ENCODE results near the gene MAP3K21.
A peak's percentile ranks its signal among the peaks of the same experiment; 100 is the strongest.

The MAP3K21 gene

GRCh38 chr1:233355841-233356704, 28.5 kb downstream of the MAP3K21 start:
- Histone ChIP-seq H3K36me3 (ENCODE audit: control insufficient read depth in 1 of 2, insufficient read depth in 2 of 2, low read length in 2 of 2) (no peaks in the 10 kb centered on the region), H2BK120ac (ENCODE audit: insufficient read depth, low read length, poor library complexity) (no peak overlapping the region), H3K79me1 (ENCODE audit: low read length) (no peaks in the 10 kb centered on the region), H4K91ac (ENCODE audit: low read depth, low read length) (no peak overlapping the region), H3K14ac (ENCODE audit: low read length) (no peak overlapping the region), H2BK12ac (ENCODE audit: low read length) (no peak overlapping the region), H3K4me1 (ENCODE audit: control insufficient read depth in 1 of 2, insufficient read depth in 2 of 2, low read length in 2 of 2) (no peaks in the 10 kb centered on the region), H3K79me2 (ENCODE audit: control insufficient read depth, insufficient read depth, low read length, poor library complexity) (no peaks in the 10 kb centered on the region), H3K4me3 (ENCODE audit: low read depth, low read length) (no peak overlapping the region), H3K18ac (ENCODE audit: low read length) (no peak overlapping the region), H2AK5ac (ENCODE audit: low read length) (no peak overlapping the region), H2AFZ (ENCODE audit: insufficient read depth, low read length, poor library complexity) (no peak overlapping the region), H4K12ac (ENCODE audit: low read depth, low read length) (no peak overlapping the region), H3K4ac (ENCODE audit: low read depth, low read length) (no peak overlapping the region), H3K27ac (ENCODE audit: low read depth, low read length) (no peak overlapping the region), H3K27me3 (ENCODE audit: insufficient read depth, low read length) (no peaks in the 10 kb centered on the region), H4K8ac (ENCODE audit: low read depth, low read length) (no peak overlapping the region), H3K9me3 (ENCODE audit: insufficient read depth, low read depth, low read length) (no peaks in the 10 kb centered on the region), H3K4me2 (ENCODE audit: low read length) (no peak overlapping the region), H3K9ac (ENCODE audit: low read length) (no peak overlapping the region), H3K23ac (ENCODE audit: low read length) (no peak overlapping the region), H2BK5ac (ENCODE audit: low read depth, low read length, poor library complexity) (no peak overlapping the region)
- DNase-seq: peak in 1 of 2 donors; percentile 4
- WGBS (ENCODE audit: extremely low coverage, insufficient coverage, insufficient read length): no CpG with 5 or more reads among the region's 8 CpGs

DNA sequence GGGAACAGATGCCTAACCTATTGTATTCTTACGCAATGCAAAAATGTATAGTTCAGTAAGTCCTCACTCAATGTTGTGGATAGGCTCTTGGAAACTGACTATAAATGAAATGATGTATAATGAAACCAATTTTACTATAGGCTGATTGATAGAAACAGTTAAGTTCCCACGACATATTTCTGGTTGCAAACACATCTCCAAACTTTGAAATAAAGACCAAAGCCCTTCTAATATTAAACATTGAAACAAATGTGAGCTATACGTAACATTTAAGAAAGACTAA, 29.1 kb downstream of the MAP3K21 start:
- Histone ChIP-seq H3K79me2 (ENCODE audit: control insufficient read depth, insufficient read depth, low read length, poor library complexity) (no peaks in the 10 kb centered on the region), H3K4me1 (ENCODE audit: control insufficient read depth in 1 of 2, insufficient read depth in 2 of 2, low read length in 2 of 2) (no peaks in the 10 kb centered on the region), H3K27me3 (ENCODE audit: insufficient read depth, low read length) (no peaks in the 10 kb centered on the region), H2BK12ac (ENCODE audit: low read length) (no peak overlapping the region), H3K36me3 (ENCODE audit: control insufficient read depth in 1 of 2, insufficient read depth in 2 of 2, low read length in 2 of 2) (no peaks in the 10 kb centered on the region), H2AK5ac (ENCODE audit: low read length) (no peak overlapping the region), H3K4me3 (ENCODE audit: low read depth, low read length) (no peak overlapping the region), H2BK120ac (ENCODE audit: insufficient read depth, low read length, poor library complexity) (no peak overlapping the region), H3K23ac (ENCODE audit: low read length) (no peak overlapping the region), H2AFZ (ENCODE audit: insufficient read depth, low read length, poor library complexity) (no peak overlapping the region), H3K27ac (ENCODE audit: low read depth, low read length) (no peak overlapping the region), H3K4me2 (ENCODE audit: low read length) (no peak overlapping the region), H3K9me3 (ENCODE audit: insufficient read depth, low read depth, low read length) (no peaks in the 10 kb centered on the region), H3K14ac (ENCODE audit: low read length) (no peak overlapping the region), H3K79me1 (ENCODE audit: low read length) (no peaks in the 10 kb centered on the region), H4K8ac (ENCODE audit: low read depth, low read length) (no peak overlapping the region), H4K91ac (ENCODE audit: low read depth, low read length) (no peak overlapping the region), H3K9ac (ENCODE audit: low read length) (no peak overlapping the region), H3K18ac (ENCODE audit: low read length) (no peak overlapping the region), H3K4ac (ENCODE audit: low read depth, low read length) (no peak overlapping the region), H2BK5ac (ENCODE audit: low read depth, low read length, poor library complexity) (no peak overlapping the region), H4K12ac (ENCODE audit: low read depth, low read length) (no peak overlapping the region)
- WGBS (ENCODE audit: extremely low coverage, insufficient coverage, insufficient read length): no CpG with 5 or more reads among the region's 3 CpGs
- no peak for DNase-seq

DNA sequence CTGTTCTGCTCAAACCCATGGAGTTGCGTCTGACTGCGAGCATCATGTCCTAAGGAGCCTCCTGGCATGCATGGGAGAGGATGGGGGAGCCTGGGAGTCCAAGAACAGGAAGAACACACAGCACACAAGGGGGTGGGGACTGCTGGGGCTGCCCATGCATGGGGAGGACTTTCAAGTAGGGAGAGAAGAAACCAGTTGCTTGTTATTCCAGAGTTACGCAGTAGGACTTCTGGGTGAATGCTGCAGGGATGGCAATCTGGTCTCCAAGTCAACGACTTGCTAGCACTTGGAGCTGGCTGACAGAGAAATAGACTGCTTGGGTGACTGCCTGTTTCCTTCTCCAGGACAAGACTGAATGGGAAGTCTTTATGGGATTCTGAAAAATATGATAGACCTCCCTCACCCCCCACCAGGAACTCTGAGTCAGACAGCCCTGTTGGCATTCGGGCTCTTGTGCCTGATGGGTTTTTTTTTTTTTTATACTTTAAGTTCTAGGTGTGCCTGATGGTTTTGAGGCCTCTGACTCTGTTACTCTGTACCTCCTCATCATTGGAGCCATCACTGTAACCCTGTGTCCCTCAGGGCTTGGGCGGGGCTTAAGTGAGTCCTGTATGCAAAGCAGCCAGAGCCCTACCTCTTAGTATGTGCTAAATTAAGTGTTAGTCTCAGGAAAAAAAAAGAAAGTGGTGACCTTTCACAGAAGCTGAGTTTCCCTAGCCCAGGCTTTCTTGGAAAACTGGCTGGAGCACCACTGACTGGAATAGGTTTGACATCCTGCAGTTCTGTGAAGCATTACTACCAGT, 30.3 kb downstream of the MAP3K21 start:
- no peak overlapping the region for H2BK120ac ChIP-seq (ENCODE audit: insufficient read depth, low read length, poor library complexity)
- no peaks in the 10 kb centered on the region for H3K27me3 ChIP-seq (ENCODE audit: insufficient read depth, low read length)
- no peak overlapping the region for H4K8ac ChIP-seq (ENCODE audit: low read depth, low read length)
- H3K4me1 ChIP-seq (ENCODE audit: control insufficient read depth in 1 of 2, insufficient read depth in 2 of 2, low read length in 2 of 2): no peaks in the 10 kb centered on the region
- no peak overlapping the region for H3K4me2 ChIP-seq (ENCODE audit: low read length)
- H3K4me3 ChIP-seq (ENCODE audit: low read depth, low read length): no peak overlapping the region
- no peaks in the 10 kb centered on the region for H3K79me2 ChIP-seq (ENCODE audit: control insufficient read depth, insufficient read depth, low read length, poor library complexity)
- no peak overlapping the region for H3K23ac ChIP-seq (ENCODE audit: low read length)
- no peak overlapping the region for H3K27ac ChIP-seq (ENCODE audit: low read depth, low read length)
- DNase-seq: no peak
- H3K14ac ChIP-seq (ENCODE audit: low read length): no peak overlapping the region
- no peak overlapping the region for H2BK5ac ChIP-seq (ENCODE audit: low read depth, low read length, poor library complexity)
- no peak overlapping the region for H2AFZ ChIP-seq (ENCODE audit: insufficient read depth, low read length, poor library complexity)
- H3K18ac ChIP-seq (ENCODE audit: low read length): no peak overlapping the region
- no peak overlapping the region for H2AK5ac ChIP-seq (ENCODE audit: low read length)
- no peaks in the 10 kb centered on the region for H3K36me3 ChIP-seq (ENCODE audit: control insufficient read depth in 1 of 2, insufficient read depth in 2 of 2, low read length in 2 of 2)
- H4K12ac ChIP-seq (ENCODE audit: low read depth, low read length): no peak overlapping the region
- WGBS (ENCODE audit: extremely low coverage, insufficient coverage, insufficient read length): no CpG with 5 or more reads among the region's 6 CpGs
- no peaks in the 10 kb centered on the region for H3K9me3 ChIP-seq (ENCODE audit: insufficient read depth, low read depth, low read length)
- no peak overlapping the region for H2BK12ac ChIP-seq (ENCODE audit: low read length)
- no peak overlapping the region for H4K91ac ChIP-seq (ENCODE audit: low read depth, low read length)
- no peaks in the 10 kb centered on the region for H3K79me1 ChIP-seq (ENCODE audit: low read length)
- H3K4ac ChIP-seq (ENCODE audit: low read depth, low read length): no peak overlapping the region
- H3K9ac ChIP-seq (ENCODE audit: low read length): no peak overlapping the region

- H2BK120ac ChIP-seq (ENCODE audit: insufficient read depth, low read length, poor library complexity): no peak overlapping the region
- H2AK5ac ChIP-seq (ENCODE audit: low read length): no peak overlapping the region
- H3K9ac ChIP-seq (ENCODE audit: low read length): no peak overlapping the region
- no peaks in the 10 kb centered on the region for H3K79me1 ChIP-seq (ENCODE audit: low read length)
- no peak overlapping the region for H2BK5ac ChIP-seq (ENCODE audit: low read depth, low read length, poor library complexity)
- H3K4me3 ChIP-seq (ENCODE audit: low read depth, low read length): no peak overlapping the region
- no peak overlapping the region for H3K27ac ChIP-seq (ENCODE audit: low read depth, low read length)
- H3K4me1 ChIP-seq (ENCODE audit: control insufficient read depth in 1 of 2, insufficient read depth in 2 of 2, low read length in 2 of 2): no peaks in the 10 kb centered on the region
- no peaks in the 10 kb centered on the region for H3K79me2 ChIP-seq (ENCODE audit: control insufficient read depth, insufficient read depth, low read length, poor library complexity)
- DNase-seq: no peak
- H3K14ac ChIP-seq (ENCODE audit: low read length): no peak overlapping the region
- no peaks in the 10 kb centered on the region for H3K9me3 ChIP-seq (ENCODE audit: insufficient read depth, low read depth, low read length)
- H3K36me3 ChIP-seq (ENCODE audit: control insufficient read depth in 1 of 2, insufficient read depth in 2 of 2, low read length in 2 of 2): no peaks in the 10 kb centered on the region
- no peaks in the 10 kb centered on the region for H3K27me3 ChIP-seq (ENCODE audit: insufficient read depth, low read length)
- H4K91ac ChIP-seq (ENCODE audit: low read depth, low read length): no peak overlapping the region
- no CpG with 5 or more reads among the region's 5 CpGs for WGBS (ENCODE audit: extremely low coverage, insufficient coverage, insufficient read length)
- H2AFZ ChIP-seq (ENCODE audit: insufficient read depth, low read length, poor library complexity): no peak overlapping the region
- H2BK12ac ChIP-seq (ENCODE audit: low read length): no peak overlapping the region
- H3K23ac ChIP-seq (ENCODE audit: low read length): no peak overlapping the region
- H4K8ac ChIP-seq (ENCODE audit: low read depth, low read length): no peak overlapping the region
- H3K18ac ChIP-seq (ENCODE audit: low read length): no peak overlapping the region
- no peak overlapping the region for H3K4ac ChIP-seq (ENCODE audit: low read depth, low read length)
- H3K4me2 ChIP-seq (ENCODE audit: low read length): no peak overlapping the region
- H4K12ac ChIP-seq (ENCODE audit: low read depth, low read length): no peak overlapping the region
Observed at GRCh38 chr1:233359431-233359830, 31.9 kb downstream of the MAP3K21 start.
